Nephron progenitor cell (in vitro differentiated cells): ENCODE data around the gene VLDLR.

Experiments used
- DNase-seq: peaks from one replicate; pipeline ENCODE4 v3.0.0; 2021
- H3K27ac Mint-ChIP-seq: 2 replicates; pipeline ENCODE4 v1.8.0; 2021; ENCODE audit warnings: mild to moderate bottlenecking, moderate library complexity, mixed read lengths
- H3K27me3 Mint-ChIP-seq: 2 replicates; pipeline ENCODE4 v1.8.0; 2021; ENCODE audit warnings: mild to moderate bottlenecking, low read depth, mixed read lengths; ENCODE audit not compliant: poor library complexity
- H3K36me3 Mint-ChIP-seq: 2 replicates; pipeline ENCODE4 v1.8.0; 2021; ENCODE audit warnings: low read depth, mixed read lengths
- H3K4me1 Mint-ChIP-seq: 2 replicates; pipeline ENCODE4 v1.8.0; 2021; ENCODE audit warnings: mixed read lengths
- H3K4me3 Mint-ChIP-seq: 2 replicates; pipeline ENCODE4 v1.8.0; 2021; ENCODE audit warnings: mild to moderate bottlenecking, moderate library complexity, mixed read lengths
- H3K9me3 Mint-ChIP-seq: 2 replicates; pipeline ENCODE4 v1.8.0; 2021; ENCODE audit warnings: mild to moderate bottlenecking, moderate library complexity, mixed read lengths
- TF ChIP-seq, protein P1 (sequence below): fragments of 200-600 bp; sonication (generic); IDR thresholded peaks from 2 replicates; pipeline ENCODE4 v1.5.0; 2021; ENCODE audit warnings: antibody characterized with exemption

Gene VLDLR

DNA sequence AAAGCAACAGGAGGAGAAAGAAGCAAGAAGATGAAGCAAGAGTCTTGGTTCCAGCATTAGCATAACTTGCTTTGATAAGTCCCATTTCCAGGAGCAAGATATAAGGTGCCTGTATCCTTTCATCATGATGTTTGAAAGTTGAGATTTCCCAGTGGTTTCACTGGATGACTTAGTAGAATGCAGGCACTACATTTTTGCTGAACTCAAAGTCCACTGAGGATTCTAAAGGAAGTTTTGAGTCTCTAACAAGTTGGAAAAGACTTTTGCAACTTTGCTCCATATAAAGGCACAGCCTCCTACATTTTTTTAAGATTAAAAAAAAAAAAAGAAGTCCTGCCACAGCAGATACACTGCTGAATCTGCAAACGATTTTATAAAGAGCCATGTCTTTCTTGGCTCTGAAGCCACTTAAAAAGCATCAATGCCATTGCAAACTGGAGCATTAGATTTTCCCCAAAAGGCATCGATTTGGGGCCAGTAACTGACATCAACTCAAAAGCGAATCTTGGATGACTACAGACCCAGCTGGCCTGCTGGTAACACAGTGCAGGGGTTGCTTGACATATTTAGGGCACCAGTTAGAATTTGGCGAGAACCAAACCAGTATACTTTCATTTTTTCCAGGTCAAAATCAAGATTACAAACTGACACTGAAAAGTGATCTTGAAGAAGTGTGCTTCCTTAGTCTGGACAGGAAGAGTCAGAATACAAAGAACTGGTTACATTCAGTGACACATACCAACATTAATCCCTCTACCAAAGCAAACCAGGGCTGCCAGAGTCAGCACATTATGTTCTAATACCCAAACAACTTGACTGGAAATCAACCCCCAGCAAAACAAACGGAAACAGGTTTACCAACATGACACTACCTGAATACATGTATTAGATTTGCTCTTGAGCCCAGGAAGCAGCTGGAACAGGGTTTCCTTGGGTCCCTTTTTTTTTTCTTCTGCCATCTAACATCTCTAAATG, 56.6 kb downstream of the VLDLR start:
- TF ChIP-seq, protein P1, sequence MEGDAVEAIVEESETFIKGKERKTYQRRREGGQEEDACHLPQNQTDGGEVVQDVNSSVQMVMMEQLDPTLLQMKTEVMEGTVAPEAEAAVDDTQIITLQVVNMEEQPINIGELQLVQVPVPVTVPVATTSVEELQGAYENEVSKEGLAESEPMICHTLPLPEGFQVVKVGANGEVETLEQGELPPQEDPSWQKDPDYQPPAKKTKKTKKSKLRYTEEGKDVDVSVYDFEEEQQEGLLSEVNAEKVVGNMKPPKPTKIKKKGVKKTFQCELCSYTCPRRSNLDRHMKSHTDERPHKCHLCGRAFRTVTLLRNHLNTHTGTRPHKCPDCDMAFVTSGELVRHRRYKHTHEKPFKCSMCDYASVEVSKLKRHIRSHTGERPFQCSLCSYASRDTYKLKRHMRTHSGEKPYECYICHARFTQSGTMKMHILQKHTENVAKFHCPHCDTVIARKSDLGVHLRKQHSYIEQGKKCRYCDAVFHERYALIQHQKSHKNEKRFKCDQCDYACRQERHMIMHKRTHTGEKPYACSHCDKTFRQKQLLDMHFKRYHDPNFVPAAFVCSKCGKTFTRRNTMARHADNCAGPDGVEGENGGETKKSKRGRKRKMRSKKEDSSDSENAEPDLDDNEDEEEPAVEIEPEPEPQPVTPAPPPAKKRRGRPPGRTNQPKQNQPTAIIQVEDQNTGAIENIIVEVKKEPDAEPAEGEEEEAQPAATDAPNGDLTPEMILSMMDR: no peak
- H3K36me3 Mint-ChIP-seq: no peaks in the 10 kb centered on the region
- H3K27ac Mint-ChIP-seq: no peak overlapping the region
- H3K4me3 Mint-ChIP-seq: no peak overlapping the region
- no peaks in the 10 kb centered on the region for H3K9me3 Mint-ChIP-seq
- H3K4me1 Mint-ChIP-seq: peaks cover 12% of the 10 kb centered on the region
- DNase-seq: no peak
- no peaks in the 10 kb centered on the region for H3K27me3 Mint-ChIP-seq

DNA sequence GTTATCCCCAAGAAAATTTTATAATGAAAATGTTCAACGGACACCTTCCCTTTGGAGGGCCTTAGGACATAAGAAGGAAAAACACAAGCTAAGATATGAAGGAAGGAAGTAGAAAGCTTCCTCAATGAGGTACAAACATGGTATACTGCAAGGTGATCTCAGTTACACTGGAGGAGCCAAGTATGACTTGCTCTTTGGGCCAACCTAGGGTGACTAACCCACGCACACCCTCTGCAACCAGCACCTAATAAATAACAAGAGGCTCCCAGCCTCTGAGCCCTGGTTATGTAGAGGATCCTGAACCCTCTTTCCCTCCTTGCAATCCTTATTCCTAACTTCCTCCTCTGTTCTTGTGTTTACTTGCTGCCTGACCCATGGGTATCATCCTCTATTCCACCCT, 57.4 kb downstream of the VLDLR start:
- Mint-ChIP-seq H3K4me3 (no peak overlapping the region), H3K9me3 (no peaks in the 10 kb centered on the region), H3K4me1 (peaks cover 12% of the 10 kb centered on the region), H3K27me3 (no peaks in the 10 kb centered on the region), H3K27ac (no peak overlapping the region), H3K36me3 (no peaks in the 10 kb centered on the region)
- no peak for DNase-seq
- TF ChIP-seq, protein P1: no peak

DNA sequence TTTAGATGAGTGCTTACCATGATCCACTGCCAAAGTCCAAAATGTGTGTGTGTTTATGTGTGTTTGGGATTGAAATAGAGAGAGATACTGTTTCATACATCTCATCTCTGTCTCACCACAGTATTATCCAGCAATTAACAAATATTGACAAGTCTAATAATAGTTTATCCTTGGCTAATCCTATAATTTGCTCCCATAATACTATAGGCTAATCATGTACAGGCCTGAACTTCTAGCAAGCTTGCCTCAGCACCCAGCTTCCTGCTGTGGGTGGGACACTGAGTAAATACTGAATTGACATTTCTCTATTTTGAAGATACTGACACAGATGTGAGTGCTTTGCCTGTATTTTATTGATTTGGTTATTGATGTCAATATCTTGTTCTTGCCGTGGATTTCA, 60.4 kb downstream of the VLDLR start:
- Mint-ChIP-seq H3K27ac (no peak overlapping the region), H3K9me3 (no peaks in the 10 kb centered on the region), H3K36me3 (no peaks in the 10 kb centered on the region), H3K4me3 (no peak overlapping the region), H3K27me3 (no peaks in the 10 kb centered on the region), H3K4me1 (peaks cover 4% of the 10 kb centered on the region)
- TF ChIP-seq, protein P1: no peak
- no peak for DNase-seq

DNA sequence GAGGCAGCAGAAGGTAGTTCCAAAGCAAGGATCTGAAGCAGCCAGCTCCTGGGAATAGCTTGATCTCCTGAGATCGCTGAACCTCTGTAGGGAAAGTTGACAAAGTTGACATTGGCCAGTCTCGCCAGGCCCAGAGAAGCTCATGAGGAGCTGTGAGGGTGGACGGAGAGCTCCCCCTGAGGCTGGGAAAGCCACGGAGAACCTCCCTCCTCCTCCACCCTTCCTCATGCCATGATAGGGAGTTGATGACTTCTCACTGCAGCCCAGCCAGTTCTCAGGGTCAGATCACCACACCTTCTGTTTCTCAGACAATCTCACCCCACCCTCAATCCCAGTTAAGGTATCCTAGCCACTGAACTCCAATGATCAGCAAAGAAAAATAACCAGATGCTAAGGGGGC, 65.3 kb downstream of the VLDLR start:
- no peak overlapping the region for H3K4me3 Mint-ChIP-seq
- TF ChIP-seq, protein P1: no peak
- peaks cover 6% of the 10 kb centered on the region for H3K4me1 Mint-ChIP-seq
- peaks cover 7% of the 10 kb centered on the region for H3K27me3 Mint-ChIP-seq
- H3K27ac Mint-ChIP-seq: no peak overlapping the region
- H3K36me3 Mint-ChIP-seq: no peaks in the 10 kb centered on the region
- H3K9me3 Mint-ChIP-seq: no peaks in the 10 kb centered on the region
- DNase-seq: no peak

DNA sequence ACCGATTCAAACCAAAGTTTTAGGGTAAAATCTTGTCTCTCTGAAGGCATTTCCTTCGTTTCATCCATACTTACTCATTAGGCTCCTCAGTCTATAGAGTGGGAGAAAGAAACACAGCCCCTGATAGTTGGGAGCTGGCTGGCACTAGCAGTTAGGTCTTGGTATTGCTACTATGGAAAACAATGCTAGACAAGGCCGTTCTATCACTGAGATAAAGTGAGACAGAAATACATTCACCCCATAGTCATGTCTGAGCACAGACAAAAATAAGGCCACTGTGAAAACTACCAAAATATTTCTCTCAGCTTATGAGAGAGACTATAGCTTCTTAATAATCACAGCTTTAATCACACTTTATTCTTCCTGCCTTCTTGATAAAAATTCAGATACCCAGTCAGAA, 67.0 kb downstream of the VLDLR start:
- Mint-ChIP-seq H3K4me3 (no peak overlapping the region), H3K9me3 (no peaks in the 10 kb centered on the region), H3K27me3 (peaks cover 7% of the 10 kb centered on the region), H3K4me1 (peaks cover 6% of the 10 kb centered on the region), H3K27ac (peak overlapping the region; percentile 6), H3K36me3 (no peaks in the 10 kb centered on the region)
- TF ChIP-seq, protein P1: no peak
- DNase-seq: no peak

DNA sequence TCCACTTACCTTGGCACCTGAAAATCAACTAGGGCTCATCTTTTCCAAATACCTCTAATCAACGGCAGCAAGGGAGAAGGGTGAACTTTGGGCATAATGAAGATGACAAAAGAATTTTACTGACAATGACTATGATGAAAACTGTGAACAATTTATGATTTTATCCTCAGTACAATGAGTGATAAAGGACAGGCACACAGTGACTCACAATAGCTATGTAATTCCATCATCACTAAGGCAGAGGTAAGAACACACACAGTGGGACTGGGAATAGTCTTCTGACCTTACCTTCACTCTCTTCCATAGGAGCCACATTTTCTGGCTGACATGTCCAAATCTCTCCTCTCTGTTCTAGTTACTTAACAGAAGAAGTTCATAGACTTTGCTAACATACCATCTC, 69.6 kb downstream of the VLDLR start:
- Mint-ChIP-seq H3K9me3 (no peaks in the 10 kb centered on the region), H3K36me3 (peaks cover 4% of the 10 kb centered on the region), H3K27ac (no peak overlapping the region), H3K4me3 (no peak overlapping the region), H3K27me3 (peaks cover 7% of the 10 kb centered on the region), H3K4me1 (peaks cover 6% of the 10 kb centered on the region)
- no peak for DNase-seq
- TF ChIP-seq, protein P1: no peak
